ENCODE results near the gene SPEG.

Gene SPEG

DNA sequence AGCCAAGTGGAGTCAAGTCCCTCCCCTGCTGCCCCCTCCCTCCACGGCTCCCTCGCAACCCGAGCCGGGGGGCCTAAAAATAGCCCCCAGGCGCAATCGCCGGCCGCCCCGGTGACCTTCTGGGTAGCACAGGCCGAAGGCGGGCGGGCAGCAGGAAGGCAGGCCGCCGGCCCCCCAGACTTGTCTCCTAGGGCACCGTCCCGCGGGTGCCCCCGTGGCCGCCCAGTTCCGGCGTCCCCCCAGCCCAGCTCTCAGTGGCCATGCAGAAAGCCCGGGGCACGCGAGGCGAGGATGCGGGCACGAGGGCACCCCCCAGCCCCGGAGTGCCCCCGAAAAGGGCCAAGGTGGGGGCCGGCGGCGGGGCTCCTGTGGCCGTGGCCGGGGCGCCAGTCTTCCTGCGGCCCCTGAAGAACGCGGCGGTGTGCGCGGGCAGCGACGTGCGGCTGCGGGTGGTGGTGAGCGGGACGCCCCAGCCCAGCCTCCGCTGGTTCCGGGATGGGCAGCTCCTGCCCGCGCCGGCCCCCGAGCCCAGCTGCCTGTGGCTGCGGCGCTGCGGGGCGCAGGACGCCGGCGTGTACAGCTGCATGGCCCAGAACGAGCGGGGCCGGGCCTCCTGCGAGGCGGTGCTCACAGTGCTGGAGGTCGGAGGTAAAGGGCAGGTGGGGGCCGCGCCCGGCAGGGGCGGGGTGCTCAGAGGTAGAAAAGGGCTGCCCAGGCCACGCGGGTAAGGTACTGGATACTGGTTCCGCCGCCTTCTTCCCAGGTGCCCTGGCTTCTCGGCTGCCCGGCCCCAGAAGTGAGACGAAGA, at the start of gene SPEG:
Gene SPEG (plus strand): TSS at position 126 of the 808 bp plus-strand sequence. CDS start 135 bp downstream, at position 261.
- no peak within 1 kb of the TSS for H3K27ac ChIP-seq
- TF ChIP-seq ZFX (IDR thresholded peaks at IDR 0.05) = no peak
- no peak for TF ChIP-seq CTCF (conservative IDR thresholded peaks at IDR 0.05)

DNA sequence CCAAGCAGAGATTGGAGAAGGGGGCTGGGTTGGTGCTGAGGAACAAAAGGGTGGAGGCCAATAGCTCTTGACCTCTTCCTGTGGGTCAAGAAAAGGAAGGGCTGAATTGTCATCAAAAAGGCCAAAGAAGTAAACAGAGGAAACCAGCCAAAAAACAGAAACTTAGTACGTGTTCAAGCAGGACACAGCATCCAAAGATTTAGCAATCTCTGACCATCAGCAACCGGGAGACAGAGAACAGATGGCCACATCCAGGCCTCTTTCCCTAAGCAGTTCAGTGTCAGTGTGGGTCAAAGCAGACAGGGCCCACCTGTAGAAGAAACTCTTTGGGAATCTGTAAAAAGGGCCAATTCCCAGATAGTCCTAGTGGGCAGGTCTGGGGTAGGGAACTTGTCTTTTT, 49.8 kb upstream of the SPEG start:
- H3K27ac ChIP-seq = no peak overlapping the region
- no peak for TF ChIP-seq CTCF (conservative IDR thresholded peaks at IDR 0.05)
- TF ChIP-seq ZFX (IDR thresholded peaks at IDR 0.05) = no peak

DNA sequence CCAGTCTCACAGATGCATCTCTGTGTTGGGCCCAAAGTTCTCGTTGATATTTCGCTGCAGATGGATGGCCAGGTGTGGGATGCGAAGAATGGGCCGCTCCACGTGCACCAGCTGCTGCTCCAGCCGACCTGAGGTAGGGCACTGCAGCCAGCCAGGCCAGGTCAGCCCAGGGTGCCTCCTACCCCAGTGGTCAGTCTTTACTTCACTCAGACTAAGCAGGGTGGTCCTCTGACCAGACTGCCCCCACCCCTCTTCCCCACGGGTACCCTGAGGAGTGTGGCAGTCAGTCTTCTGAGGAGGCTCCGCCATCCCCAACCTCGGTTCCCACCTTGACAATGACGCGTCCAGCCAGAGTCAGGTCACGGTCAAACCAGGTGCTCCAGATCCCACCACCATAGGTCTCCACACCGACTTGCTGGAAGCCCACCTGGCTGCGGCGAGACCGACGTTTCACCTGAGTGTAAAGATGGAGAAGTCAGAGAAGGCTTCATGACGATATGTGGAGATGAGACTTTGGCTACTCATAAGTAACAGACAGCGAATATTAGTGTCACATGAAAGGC, 48.6 kb upstream of the SPEG start:
- H3K27ac ChIP-seq = no peak overlapping the region

DNA sequence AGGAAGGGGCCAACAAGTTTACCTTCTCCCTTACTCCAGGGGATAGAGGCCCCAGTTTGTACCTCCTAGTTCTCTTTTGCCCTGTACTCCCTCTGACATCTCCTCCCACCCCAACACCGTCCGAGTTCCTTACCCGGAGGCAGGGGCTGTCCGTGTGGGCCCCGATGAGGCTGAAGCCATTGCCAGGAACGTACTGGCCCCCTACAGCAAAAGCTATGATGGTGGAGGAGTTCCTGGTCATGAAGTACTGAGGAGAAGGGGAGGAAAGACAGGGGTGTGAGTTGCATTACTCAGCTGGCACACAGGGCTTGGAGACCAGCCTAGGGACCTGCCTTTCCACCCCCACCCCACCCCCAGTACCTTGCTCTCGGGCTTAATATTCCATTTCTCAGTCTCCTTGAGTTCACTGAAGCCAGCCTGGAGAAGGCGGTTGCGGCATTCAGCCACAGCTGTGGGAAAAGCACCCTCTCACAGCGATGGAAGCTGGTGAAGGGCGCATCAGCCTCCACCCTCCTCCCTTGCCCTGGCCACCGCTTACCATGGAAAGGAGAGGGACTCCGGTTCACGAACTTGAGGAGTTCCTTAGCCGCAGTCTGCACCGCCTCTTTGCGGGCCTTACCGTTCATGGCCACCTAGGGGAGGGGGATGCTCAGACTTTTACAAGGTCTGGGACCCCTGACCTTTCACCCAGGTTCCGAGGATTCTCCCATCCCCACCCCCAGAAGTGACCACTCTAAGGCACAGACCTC, 47.9 kb upstream of the SPEG start:
- TF ChIP-seq CTCF (conservative IDR thresholded peaks at IDR 0.05) (no peak), ZFX (IDR thresholded peaks at IDR 0.05) (no peak)
- H3K27ac ChIP-seq = peak overlapping the region; percentile 83

More for the DNA sequence above, 48.6 kb upstream of the SPEG start:
- TF ChIP-seq CTCF (conservative IDR thresholded peaks at IDR 0.05) (no peak), ZFX (IDR thresholded peaks at IDR 0.05) (no peak)

DNA sequence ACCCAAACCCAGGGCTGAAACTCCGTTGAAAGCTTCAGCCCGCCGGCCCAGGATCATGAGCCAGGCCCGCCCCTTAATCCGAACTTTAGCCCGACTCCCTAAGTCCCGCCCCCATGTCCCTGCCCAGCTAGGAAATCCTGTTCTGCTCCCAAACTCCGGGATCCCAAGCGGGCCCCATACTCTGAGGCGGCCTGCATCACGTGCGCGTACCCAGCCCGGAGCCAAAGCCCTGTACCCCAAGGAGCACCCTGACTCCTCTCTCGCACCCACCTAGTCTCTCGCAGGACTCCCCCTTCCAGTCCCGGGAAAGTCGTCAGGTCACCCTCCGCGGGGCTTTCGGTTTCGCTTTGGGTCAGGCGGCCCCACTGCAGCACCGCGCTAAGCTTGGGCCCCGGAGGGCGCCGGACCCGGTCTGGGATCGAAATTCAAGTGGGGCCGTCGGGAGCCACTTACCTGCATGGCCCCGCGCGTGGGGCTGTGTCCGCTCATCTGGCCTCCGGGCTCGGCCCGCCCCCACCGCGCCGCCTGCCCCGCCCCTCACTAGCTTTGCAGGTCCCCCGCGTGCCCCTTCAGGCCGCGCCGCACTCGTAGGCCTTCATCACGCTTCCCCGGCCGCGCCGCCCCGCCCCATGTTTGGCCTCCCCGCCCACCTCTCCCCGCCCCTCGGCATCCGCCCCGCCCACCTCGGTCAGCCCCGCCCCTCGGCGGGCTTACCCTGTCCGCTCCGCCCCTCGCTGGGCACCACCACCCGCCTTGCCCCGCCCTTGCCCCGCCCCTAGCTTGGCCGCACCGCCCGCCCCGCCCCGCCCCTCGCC, 47.1 kb upstream of the SPEG start, which contains the start of gene DNPEP:
Gene DNPEP (minus strand): TSS at position 607 of the 815 bp plus-strand sequence. CDS start 118 bp downstream, at position 489.
- peak within 1 kb of the TSS; percentile 83 for H3K27ac ChIP-seq
- TF ChIP-seq CTCF (conservative IDR thresholded peaks at IDR 0.05) (no peak), ZFX (IDR thresholded peaks at IDR 0.05) (peak; percentile 83)

- H3K27ac ChIP-seq = no peak overlapping the region; the same call in 1 of the 2 replicates
Measured at GRCh38 chr2:219388121-219388906, 46.3 kb upstream of the SPEG start.

More at GRCh38 chr2:219388121-219388906, 46.3 kb upstream of the SPEG start:
- peak; percentile 63 for TF ChIP-seq CTCF (conservative IDR thresholded peaks at IDR 0.05)
- TF ChIP-seq ZFX (IDR thresholded peaks at IDR 0.05) = no peak

Data from C4-2B (cell line).